PC-9 (cell line): ENCODE data around the gene MACROH2A1.

Source experiments
- CTCF ChIP-seq: fragments of 200-600 bp; sonication (generic); conservative IDR thresholded peaks from 2 replicates; pipeline ENCODE4 v1.6.1; 2017; ENCODE audit warnings: mixed run types, antibody characterized with exemption, mild to moderate bottlenecking, moderate library complexity
- EZH2 ChIP-seq: fragments of 200-600 bp; sonication (generic); IDR thresholded peaks from 2 replicates; pipeline ENCODE4 v1.8.0; 2017; ENCODE audit warnings: antibody characterized with exemption, low read depth

GRCh38 chr5:135441350-135441831 lies 42.4 kb upstream of the MACROH2A1 start:
- TF ChIP-seq CTCF (no peak), EZH2 (no peak)
